ENCODE measurements around the gene BANK1. TPM values are rescaled to one million over a fixed set of nuclear protein-coding genes. Genes with fewer than 3 reads are reported as not detected.

BANK1 gene
- total RNA-seq, 1 experiment from 2014 or later: 1.1 TPM

DNA sequence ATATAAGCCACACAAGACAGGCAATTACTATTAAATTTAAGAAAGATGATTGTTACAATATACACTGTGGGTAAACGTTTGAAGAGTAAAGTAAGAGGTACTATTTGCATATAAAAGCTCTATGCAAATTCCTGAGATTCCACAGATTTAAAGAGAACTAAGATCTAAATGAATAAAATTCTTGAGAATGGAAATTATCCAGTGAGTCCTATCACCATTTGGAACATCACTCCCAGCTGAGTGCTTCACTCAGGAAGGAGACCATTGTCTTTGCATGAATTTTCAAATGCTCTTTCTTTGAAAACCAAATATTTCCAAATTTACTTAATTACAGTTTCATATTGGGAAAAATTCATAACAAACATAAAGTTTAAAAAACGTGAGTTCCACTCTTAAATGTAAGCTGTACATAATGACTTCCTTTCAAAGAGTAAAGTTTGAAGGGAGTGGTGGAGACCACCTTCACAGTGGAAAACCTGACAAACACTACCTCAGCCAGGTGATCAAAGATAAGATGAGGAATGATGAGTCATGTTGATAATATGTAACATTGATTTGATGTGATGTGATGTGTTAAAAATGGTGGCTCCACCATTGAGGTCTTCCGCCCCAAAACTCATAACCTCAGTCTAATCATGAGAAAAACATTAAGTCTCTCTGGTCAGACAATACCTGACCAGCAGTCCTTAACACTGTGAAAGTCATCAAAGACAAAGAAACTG lies 159.9 kb downstream of the BANK1 start:
- H3K23me2 ChIP-seq (ENCODE audit: insufficient read length, low read depth, low read length, poor library complexity, severe bottlenecking): no peaks in the 10 kb centered on the region
- DNase-seq: no peak
- no peak overlapping the region; a peak in 1 of 5 replicates for H3K4me3 Mint-ChIP-seq
- no peak overlapping the region for H3K56ac ChIP-seq (ENCODE audit: insufficient read length, low read depth, low read length)
- no peak overlapping the region for H3K14ac ChIP-seq (ENCODE audit: insufficient read depth, low read length)
- TF ChIP-seq, protein P1, sequence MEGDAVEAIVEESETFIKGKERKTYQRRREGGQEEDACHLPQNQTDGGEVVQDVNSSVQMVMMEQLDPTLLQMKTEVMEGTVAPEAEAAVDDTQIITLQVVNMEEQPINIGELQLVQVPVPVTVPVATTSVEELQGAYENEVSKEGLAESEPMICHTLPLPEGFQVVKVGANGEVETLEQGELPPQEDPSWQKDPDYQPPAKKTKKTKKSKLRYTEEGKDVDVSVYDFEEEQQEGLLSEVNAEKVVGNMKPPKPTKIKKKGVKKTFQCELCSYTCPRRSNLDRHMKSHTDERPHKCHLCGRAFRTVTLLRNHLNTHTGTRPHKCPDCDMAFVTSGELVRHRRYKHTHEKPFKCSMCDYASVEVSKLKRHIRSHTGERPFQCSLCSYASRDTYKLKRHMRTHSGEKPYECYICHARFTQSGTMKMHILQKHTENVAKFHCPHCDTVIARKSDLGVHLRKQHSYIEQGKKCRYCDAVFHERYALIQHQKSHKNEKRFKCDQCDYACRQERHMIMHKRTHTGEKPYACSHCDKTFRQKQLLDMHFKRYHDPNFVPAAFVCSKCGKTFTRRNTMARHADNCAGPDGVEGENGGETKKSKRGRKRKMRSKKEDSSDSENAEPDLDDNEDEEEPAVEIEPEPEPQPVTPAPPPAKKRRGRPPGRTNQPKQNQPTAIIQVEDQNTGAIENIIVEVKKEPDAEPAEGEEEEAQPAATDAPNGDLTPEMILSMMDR (conservative IDR thresholded peaks at IDR 0.05): no peak
- H3K4me1 ChIP-seq (ENCODE audit: insufficient read depth, low read length): peaks cover 10% of the 10 kb centered on the region
- no peaks in the 10 kb centered on the region for H3K36me3 Mint-ChIP-seq (ENCODE audit: insufficient read depth in 1 of 3, low read depth in 3 of 3)
- no peaks in the 10 kb centered on the region for H3K27me3 ChIP-seq (ENCODE audit: insufficient read depth, low read length)
- H3K9me3 Mint-ChIP-seq: no peaks in the 10 kb centered on the region; a peak in 1 of 5 replicates
- H2BK12ac ChIP-seq (ENCODE audit: insufficient read length, low read depth, low read length): peak overlapping the region; percentile 92
- H4K8ac ChIP-seq (replicated peaks; ENCODE audit: insufficient read length, low read depth, low read length): no peak overlapping the region
- no peak overlapping the region for H4K91ac ChIP-seq (ENCODE audit: insufficient read length, low read depth, low read length)
- no peak overlapping the region for H2BK20ac ChIP-seq (ENCODE audit: low read depth, low read length, poor library complexity, severe bottlenecking)
- peak overlapping the region in 2 of 3 experiments; percentile 25 to 90; a peak in 4 of 7 replicates for H3K27ac Mint-ChIP-seq
- H3K18ac ChIP-seq (ENCODE audit: insufficient read length, low read depth, low read length): no peak overlapping the region
- no peak overlapping the region for H2BK120ac ChIP-seq (ENCODE audit: low read depth, low read length, poor library complexity, severe bottlenecking)
- no peaks in the 10 kb centered on the region for H3K27me3 Mint-ChIP-seq (ENCODE audit: low read depth)
- peak overlapping the region; percentile 19 for H3T11ph ChIP-seq (ENCODE audit: low read length)
- H3K27ac ChIP-seq (ENCODE audit: insufficient read length, low read depth, low read length): peak overlapping the region; percentile 86
- no peak overlapping the region for H3K9ac ChIP-seq (ENCODE audit: extremely low read depth, insufficient read length, low read length)
- peaks cover 42 to 54% of the 10 kb centered on the region in 2 experiments for H3K4me1 Mint-ChIP-seq
- H3K79me2 ChIP-seq (ENCODE audit: insufficient read depth, low read length): no peaks in the 10 kb centered on the region
- peak overlapping the region; percentile 90 for H4K5ac ChIP-seq (ENCODE audit: insufficient read length, low read depth, low read length)
- H2BK15ac ChIP-seq (ENCODE audit: low read depth, low read length): no peak overlapping the region
- peak overlapping the region; percentile 95 for H2AK5ac ChIP-seq (ENCODE audit: insufficient read length, low read length)
- no CpG with 5 or more reads among the region's 3 CpGs for WGBS (ENCODE audit: extremely low coverage, insufficient read length, low lambda C conversion rate)
- H3K4me2 ChIP-seq (ENCODE audit: insufficient read depth, insufficient read length, low read length): no peak overlapping the region
- H2AFZ ChIP-seq (ENCODE audit: low read length): no peak overlapping the region
- no peaks in the 10 kb centered on the region for H3K79me1 ChIP-seq (ENCODE audit: insufficient read depth, low read depth, low read length, poor library complexity, severe bottlenecking)
- H3K4ac ChIP-seq (ENCODE audit: low read depth, low read length): no peak overlapping the region
- peak overlapping the region; percentile 98 for H2BK5ac ChIP-seq (ENCODE audit: insufficient read length, low read length)
- H3K23ac ChIP-seq (ENCODE audit: insufficient read length, low read depth, low read length): no peak overlapping the region
- no peaks in the 10 kb centered on the region for H4K20me1 ChIP-seq (ENCODE audit: control insufficient read depth, insufficient read depth, insufficient read length)
- no peaks in the 10 kb centered on the region for H3K9me3 ChIP-seq (ENCODE audit: control insufficient read depth, low read depth, low read length)

Data from H9 (cell line).